HCT116 (cell line): Measurements from ENCODE around the gene GGA1.

Source experiments
- ATF3 ChIP-seq: IDR thresholded peaks from 2 replicates; pipeline ENCODE4 v1.6.1; 2012
- CBX3 ChIP-seq: IDR thresholded peaks from 2 replicates; pipeline ENCODE4 v1.6.1; 2012; ENCODE audit warnings: low read depth
- CEBPB ChIP-seq: IDR thresholded peaks from 2 replicates; pipeline ENCODE4 v1.6.1; 2012; ENCODE audit warnings: low read depth
- EGR1 ChIP-seq: IDR thresholded peaks from 2 replicates; pipeline ENCODE4 v1.6.1; 2012; ENCODE audit warnings: low read depth
- POLR2A ChIP-seq: IDR thresholded peaks from 2 replicates; pipeline ENCODE4 v1.7.0; 2011; ENCODE audit warnings: borderline replicate concordance; ENCODE audit not compliant: insufficient read depth, insufficient read length; ENCODE audit errors: extremely low read depth
- POLR2AphosphoS5 ChIP-seq: IDR thresholded peaks from 2 replicates; pipeline ENCODE4 v1.6.1; 2011; ENCODE audit warnings: mild to moderate bottlenecking, low read depth, low read length, moderate library complexity
- TF ChIP-seq, protein P1 (sequence below), 3 experiments: fragments of 200-600 bp in 1 of 3; sonication (generic) in 1 of 3; IDR thresholded peaks in 2 of 3; conservative IDR thresholded peaks in 1 of 3; 2 replicates each; pipeline ENCODE4 v1.5.1; 2012 to 2017; ENCODE audit warnings: low read depth in 2 of 3, low read length in 2 of 3, antibody characterized with exemption in 1 of 3, borderline replicate concordance in 1 of 3, control low read depth in 1 of 3, mild to moderate bottlenecking in 1 of 3, mixed read lengths in 1 of 3, mixed run types in 1 of 3, moderate library complexity in 1 of 3; ENCODE audit not compliant: insufficient read depth in 1 of 3
- TF ChIP-seq, protein P2 (sequence below): IDR thresholded peaks from 2 replicates; pipeline ENCODE4 v1.6.1; 2012; ENCODE audit warnings: low read depth

DNA sequence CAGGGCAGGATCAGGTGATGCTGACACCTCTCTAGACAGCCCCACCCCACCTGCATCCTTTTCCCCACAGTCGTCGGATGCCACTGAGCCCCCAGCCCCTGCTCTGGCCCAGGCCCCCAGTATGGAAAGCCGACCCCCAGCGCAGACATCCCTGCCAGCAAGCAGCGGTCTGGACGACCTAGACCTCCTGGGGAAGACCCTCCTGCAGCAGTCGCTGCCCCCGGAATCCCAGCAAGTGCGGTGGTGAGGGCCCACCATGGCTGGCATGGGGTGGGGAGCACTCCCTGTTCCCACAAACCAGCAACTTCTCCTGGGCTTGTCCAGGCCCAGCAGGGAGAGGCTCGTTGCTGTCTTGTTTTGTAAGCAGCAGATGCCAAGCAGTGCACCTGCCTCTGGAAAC is 21.3 kb downstream of the GGA1 start:
- TF ChIP-seq ATF3: no peak
- TF ChIP-seq, protein P1, sequence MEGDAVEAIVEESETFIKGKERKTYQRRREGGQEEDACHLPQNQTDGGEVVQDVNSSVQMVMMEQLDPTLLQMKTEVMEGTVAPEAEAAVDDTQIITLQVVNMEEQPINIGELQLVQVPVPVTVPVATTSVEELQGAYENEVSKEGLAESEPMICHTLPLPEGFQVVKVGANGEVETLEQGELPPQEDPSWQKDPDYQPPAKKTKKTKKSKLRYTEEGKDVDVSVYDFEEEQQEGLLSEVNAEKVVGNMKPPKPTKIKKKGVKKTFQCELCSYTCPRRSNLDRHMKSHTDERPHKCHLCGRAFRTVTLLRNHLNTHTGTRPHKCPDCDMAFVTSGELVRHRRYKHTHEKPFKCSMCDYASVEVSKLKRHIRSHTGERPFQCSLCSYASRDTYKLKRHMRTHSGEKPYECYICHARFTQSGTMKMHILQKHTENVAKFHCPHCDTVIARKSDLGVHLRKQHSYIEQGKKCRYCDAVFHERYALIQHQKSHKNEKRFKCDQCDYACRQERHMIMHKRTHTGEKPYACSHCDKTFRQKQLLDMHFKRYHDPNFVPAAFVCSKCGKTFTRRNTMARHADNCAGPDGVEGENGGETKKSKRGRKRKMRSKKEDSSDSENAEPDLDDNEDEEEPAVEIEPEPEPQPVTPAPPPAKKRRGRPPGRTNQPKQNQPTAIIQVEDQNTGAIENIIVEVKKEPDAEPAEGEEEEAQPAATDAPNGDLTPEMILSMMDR (IDR thresholded peaks at IDR 0.05 in 2 of 3, conservative IDR thresholded peaks at IDR 0.05 in 1 of 3; ENCODE audit: borderline replicate concordance in 1 of 3, insufficient read depth in 1 of 3, low read depth in 2 of 3, low read length in 2 of 3): no peak
- no peak for TF ChIP-seq POLR2A
- TF ChIP-seq EGR1: no peak
- TF ChIP-seq, protein P2, sequence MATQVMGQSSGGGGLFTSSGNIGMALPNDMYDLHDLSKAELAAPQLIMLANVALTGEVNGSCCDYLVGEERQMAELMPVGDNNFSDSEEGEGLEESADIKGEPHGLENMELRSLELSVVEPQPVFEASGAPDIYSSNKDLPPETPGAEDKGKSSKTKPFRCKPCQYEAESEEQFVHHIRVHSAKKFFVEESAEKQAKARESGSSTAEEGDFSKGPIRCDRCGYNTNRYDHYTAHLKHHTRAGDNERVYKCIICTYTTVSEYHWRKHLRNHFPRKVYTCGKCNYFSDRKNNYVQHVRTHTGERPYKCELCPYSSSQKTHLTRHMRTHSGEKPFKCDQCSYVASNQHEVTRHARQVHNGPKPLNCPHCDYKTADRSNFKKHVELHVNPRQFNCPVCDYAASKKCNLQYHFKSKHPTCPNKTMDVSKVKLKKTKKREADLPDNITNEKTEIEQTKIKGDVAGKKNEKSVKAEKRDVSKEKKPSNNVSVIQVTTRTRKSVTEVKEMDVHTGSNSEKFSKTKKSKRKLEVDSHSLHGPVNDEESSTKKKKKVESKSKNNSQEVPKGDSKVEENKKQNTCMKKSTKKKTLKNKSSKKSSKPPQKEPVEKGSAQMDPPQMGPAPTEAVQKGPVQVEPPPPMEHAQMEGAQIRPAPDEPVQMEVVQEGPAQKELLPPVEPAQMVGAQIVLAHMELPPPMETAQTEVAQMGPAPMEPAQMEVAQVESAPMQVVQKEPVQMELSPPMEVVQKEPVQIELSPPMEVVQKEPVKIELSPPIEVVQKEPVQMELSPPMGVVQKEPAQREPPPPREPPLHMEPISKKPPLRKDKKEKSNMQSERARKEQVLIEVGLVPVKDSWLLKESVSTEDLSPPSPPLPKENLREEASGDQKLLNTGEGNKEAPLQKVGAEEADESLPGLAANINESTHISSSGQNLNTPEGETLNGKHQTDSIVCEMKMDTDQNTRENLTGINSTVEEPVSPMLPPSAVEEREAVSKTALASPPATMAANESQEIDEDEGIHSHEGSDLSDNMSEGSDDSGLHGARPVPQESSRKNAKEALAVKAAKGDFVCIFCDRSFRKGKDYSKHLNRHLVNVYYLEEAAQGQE: no peak
- TF ChIP-seq POLR2AphosphoS5: no peak
- TF ChIP-seq CEBPB: no peak
- no peak for TF ChIP-seq CBX3
